Glutamatergic neuron (in vitro differentiated cells): ENCODE measurements around the gene ACO1. TPM values are rescaled to one million over a fixed set of nuclear protein-coding genes. Genes with fewer than 3 reads are reported as not detected.
A peak's percentile ranks its signal among the peaks of the same experiment; 100 is the strongest.

Experiments used
- DNase-seq: peaks from one replicate; pipeline ENCODE4 v3.0.0; 2022
- H3K27ac Mint-ChIP-seq: one replicate; pipeline ENCODE4 v1.8.0; 2020; ENCODE audit warnings: mild to moderate bottlenecking, mixed read lengths, inconsistent platforms; ENCODE audit not compliant: unreplicated experiment
- H3K27me3 Mint-ChIP-seq: one replicate; pipeline ENCODE4 v1.8.0; 2020; ENCODE audit warnings: mild to moderate bottlenecking, moderate library complexity, mixed read lengths, inconsistent platforms; ENCODE audit not compliant: unreplicated experiment
- H3K36me3 Mint-ChIP-seq: one replicate; pipeline ENCODE4 v1.8.0; 2020; ENCODE audit warnings: mild to moderate bottlenecking, mixed read lengths, inconsistent platforms; ENCODE audit not compliant: unreplicated experiment
- H3K4me1 Mint-ChIP-seq: one replicate; pipeline ENCODE4 v1.8.0; 2020; ENCODE audit warnings: mild to moderate bottlenecking, low read depth, mixed read lengths, inconsistent platforms; ENCODE audit not compliant: unreplicated experiment
- H3K4me3 Mint-ChIP-seq: one replicate; pipeline ENCODE4 v1.8.0; 2020; ENCODE audit warnings: mild to moderate bottlenecking, mixed read lengths, inconsistent platforms; ENCODE audit not compliant: unreplicated experiment
- H3K9me3 Mint-ChIP-seq: one replicate; pipeline ENCODE4 v1.8.0; 2020; ENCODE audit warnings: mild to moderate bottlenecking, moderate library complexity, mixed read lengths, inconsistent platforms; ENCODE audit not compliant: unreplicated experiment
- total RNA-seq: library from RNA; stranded (reverse); fragmentation: NEBNext Ultra II Directional; extraction: Animal tissue kit (Norgen Biotek cat#: 25700); gene quantifications from one replicate; pipeline ENCODE4 v1.2.1, GENCODE V29; 2021; ENCODE audit not compliant: unreplicated experiment
- TF ChIP-seq, protein P1 (sequence below): fragments of 200-600 bp; sonication (generic); IDR thresholded peaks from one replicate; pipeline ENCODE4 v1.5.0; 2021; ENCODE audit not compliant: partially characterized antibody, unreplicated experiment

The ACO1 gene
- total RNA-seq, 1 donor from 2014 or later = 17.6 TPM

DNA sequence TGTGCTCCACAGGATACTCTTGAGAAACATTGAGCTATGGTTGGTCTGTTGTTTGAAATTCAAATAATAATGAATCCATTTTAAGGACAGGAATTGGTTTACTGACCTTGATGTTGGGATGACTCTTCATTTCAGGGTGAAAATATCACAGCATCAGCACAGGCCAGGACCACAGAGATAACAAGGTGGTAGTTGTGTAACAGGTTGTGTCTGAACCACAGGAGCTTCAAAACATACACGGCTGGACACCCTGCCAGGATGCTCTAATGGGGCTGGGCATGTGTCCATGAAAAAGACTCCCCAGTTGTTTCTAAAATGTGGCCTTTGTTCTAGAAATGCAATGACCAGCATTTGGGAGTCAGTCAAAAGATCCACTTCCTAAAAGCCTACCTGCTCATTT lies 69.8 kb downstream of the ACO1 start:
- Mint-ChIP-seq H3K4me3 (no peak overlapping the region), H3K36me3 (no peaks in the 10 kb centered on the region), H3K9me3 (no peaks in the 10 kb centered on the region), H3K27me3 (peaks cover 2% of the 10 kb centered on the region), H3K27ac (no peak overlapping the region), H3K4me1 (peaks cover 8% of the 10 kb centered on the region)
- no peak for DNase-seq
- TF ChIP-seq, protein P1, sequence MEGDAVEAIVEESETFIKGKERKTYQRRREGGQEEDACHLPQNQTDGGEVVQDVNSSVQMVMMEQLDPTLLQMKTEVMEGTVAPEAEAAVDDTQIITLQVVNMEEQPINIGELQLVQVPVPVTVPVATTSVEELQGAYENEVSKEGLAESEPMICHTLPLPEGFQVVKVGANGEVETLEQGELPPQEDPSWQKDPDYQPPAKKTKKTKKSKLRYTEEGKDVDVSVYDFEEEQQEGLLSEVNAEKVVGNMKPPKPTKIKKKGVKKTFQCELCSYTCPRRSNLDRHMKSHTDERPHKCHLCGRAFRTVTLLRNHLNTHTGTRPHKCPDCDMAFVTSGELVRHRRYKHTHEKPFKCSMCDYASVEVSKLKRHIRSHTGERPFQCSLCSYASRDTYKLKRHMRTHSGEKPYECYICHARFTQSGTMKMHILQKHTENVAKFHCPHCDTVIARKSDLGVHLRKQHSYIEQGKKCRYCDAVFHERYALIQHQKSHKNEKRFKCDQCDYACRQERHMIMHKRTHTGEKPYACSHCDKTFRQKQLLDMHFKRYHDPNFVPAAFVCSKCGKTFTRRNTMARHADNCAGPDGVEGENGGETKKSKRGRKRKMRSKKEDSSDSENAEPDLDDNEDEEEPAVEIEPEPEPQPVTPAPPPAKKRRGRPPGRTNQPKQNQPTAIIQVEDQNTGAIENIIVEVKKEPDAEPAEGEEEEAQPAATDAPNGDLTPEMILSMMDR = no peak

- no peaks in the 10 kb centered on the region for H3K36me3 Mint-ChIP-seq
- H3K27me3 Mint-ChIP-seq = no peaks in the 10 kb centered on the region
- H3K4me3 Mint-ChIP-seq = no peak overlapping the region
- no peak overlapping the region for H3K27ac Mint-ChIP-seq
- TF ChIP-seq, protein P1 = no peak
- no peak for DNase-seq
- no peaks in the 10 kb centered on the region for H3K9me3 Mint-ChIP-seq
- H3K4me1 Mint-ChIP-seq = peaks cover 4% of the 10 kb centered on the region
These were observed 71.3 kb downstream of the ACO1 start for GRCh38 chr9:32455738-32456137.

GRCh38 chr9:32456564-32456963 lies 72.1 kb downstream of the ACO1 start:
- no peak overlapping the region for H3K27ac Mint-ChIP-seq
- no peak overlapping the region for H3K4me3 Mint-ChIP-seq
- H3K27me3 Mint-ChIP-seq = no peaks in the 10 kb centered on the region
- no peaks in the 10 kb centered on the region for H3K36me3 Mint-ChIP-seq
- no peaks in the 10 kb centered on the region for H3K4me1 Mint-ChIP-seq
- TF ChIP-seq, protein P1 = no peak
- no peak for DNase-seq
- H3K9me3 Mint-ChIP-seq = no peaks in the 10 kb centered on the region

GRCh38 chr9:32463500-32464293 lies 79.3 kb downstream of the ACO1 start:
- no peaks in the 10 kb centered on the region for H3K9me3 Mint-ChIP-seq
- no peaks in the 10 kb centered on the region for H3K27me3 Mint-ChIP-seq
- DNase-seq = peak; percentile 67
- H3K4me1 Mint-ChIP-seq = no peaks in the 10 kb centered on the region
- H3K36me3 Mint-ChIP-seq = no peaks in the 10 kb centered on the region
- TF ChIP-seq, protein P1 = no peak
- H3K4me3 Mint-ChIP-seq = no peak overlapping the region
- peak overlapping the region; percentile 76 for H3K27ac Mint-ChIP-seq

GRCh38 chr9:32468740-32469139 lies 84.3 kb downstream of the ACO1 start:
- Mint-ChIP-seq H3K9me3 (no peaks in the 10 kb centered on the region), H3K4me3 (no peak overlapping the region), H3K27me3 (no peaks in the 10 kb centered on the region), H3K4me1 (no peaks in the 10 kb centered on the region), H3K36me3 (no peaks in the 10 kb centered on the region), H3K27ac (no peak overlapping the region)
- DNase-seq = no peak
- TF ChIP-seq, protein P1 = no peak
